ENCODE results near the gene FAM117A. TPM values are rescaled to one million over a fixed set of nuclear protein-coding genes. Genes with fewer than 3 reads are reported as not detected.

FAM117A gene
- total RNA-seq, 1 experiment from 2014 or later = 26.2 TPM

DNA sequence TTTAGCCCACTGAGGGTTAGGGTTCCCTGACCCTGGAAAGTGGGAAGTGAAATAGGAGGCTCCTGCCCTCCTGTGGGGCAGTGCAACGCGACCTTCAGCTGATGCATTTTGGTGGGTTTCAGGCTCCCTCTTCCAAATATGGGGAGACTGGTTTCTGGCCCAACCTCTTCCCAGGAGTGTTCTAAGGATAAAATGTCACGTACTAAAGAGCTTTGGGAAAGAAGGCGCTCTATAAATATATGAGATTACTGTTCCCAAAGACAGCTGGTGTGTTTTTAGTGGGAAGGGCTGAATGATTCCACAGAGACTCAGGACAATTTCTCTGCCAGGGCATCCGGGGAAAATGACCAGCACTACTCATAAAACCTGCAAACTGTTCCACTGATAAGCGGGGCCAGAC is 65.9 kb downstream of the FAM117A start:
- DNase-seq (ENCODE audit: low spot score) (no peak), ATAC-seq (no peak)
- peaks cover 14% of the 10 kb centered on the region for H3K36me3 Mint-ChIP-seq
- no peaks in the 10 kb centered on the region for H3K27me3 Mint-ChIP-seq (ENCODE audit: low read depth)
- CTCF ChIA-PET = interaction anchor here (0.7 to 10.8 kb wide), 6 partner anchors 10 to 300 kb away, joined by 3 to 99 read pairs (median 4); partner anchors contain the start of gene SLC35B1
- H3K27ac Mint-ChIP-seq = no peak overlapping the region
- POLR2A ChIA-PET = no interaction called here
- TF ChIP-seq MXD4 (CRISPR knock-in tag; IDR thresholded peaks at IDR 0.05; ENCODE audit: borderline replicate concordance) = no peak
- no peak for TF ChIP-seq TEAD1 (CRISPR knock-in tag; IDR thresholded peaks at IDR 0.05)
- TF ChIP-seq GRHL2 (CRISPR knock-in tag; IDR thresholded peaks at IDR 0.05; ENCODE audit: insufficient replicate concordance, severe bottlenecking) = no peak
- TF ChIP-seq ZNF263 (CRISPR knock-in tag; IDR thresholded peaks at IDR 0.05; ENCODE audit: low read depth) = no peak
- TF ChIP-seq, protein P1, sequence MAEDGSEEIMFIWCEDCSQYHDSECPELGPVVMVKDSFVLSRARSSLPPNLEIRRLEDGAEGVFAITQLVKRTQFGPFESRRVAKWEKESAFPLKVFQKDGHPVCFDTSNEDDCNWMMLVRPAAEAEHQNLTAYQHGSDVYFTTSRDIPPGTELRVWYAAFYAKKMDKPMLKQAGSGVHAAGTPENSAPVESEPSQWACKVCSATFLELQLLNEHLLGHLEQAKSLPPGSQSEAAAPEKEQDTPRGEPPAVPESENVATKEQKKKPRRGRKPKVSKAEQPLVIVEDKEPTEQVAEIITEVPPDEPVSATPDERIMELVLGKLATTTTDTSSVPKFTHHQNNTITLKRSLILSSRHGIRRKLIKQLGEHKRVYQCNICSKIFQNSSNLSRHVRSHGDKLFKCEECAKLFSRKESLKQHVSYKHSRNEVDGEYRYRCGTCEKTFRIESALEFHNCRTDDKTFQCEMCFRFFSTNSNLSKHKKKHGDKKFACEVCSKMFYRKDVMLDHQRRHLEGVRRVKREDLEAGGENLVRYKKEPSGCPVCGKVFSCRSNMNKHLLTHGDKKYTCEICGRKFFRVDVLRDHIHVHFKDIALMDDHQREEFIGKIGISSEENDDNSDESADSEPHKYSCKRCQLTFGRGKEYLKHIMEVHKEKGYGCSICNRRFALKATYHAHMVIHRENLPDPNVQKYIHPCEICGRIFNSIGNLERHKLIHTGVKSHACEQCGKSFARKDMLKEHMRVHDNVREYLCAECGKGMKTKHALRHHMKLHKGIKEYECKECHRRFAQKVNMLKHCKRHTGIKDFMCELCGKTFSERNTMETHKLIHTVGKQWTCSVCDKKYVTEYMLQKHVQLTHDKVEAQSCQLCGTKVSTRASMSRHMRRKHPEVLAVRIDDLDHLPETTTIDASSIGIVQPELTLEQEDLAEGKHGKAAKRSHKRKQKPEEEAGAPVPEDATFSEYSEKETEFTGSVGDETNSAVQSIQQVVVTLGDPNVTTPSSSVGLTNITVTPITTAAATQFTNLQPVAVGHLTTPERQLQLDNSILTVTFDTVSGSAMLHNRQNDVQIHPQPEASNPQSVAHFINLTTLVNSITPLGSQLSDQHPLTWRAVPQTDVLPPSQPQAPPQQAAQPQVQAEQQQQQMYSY (CRISPR knock-in tag; IDR thresholded peaks at IDR 0.05) = no peak
- TF ChIP-seq, protein P2, sequence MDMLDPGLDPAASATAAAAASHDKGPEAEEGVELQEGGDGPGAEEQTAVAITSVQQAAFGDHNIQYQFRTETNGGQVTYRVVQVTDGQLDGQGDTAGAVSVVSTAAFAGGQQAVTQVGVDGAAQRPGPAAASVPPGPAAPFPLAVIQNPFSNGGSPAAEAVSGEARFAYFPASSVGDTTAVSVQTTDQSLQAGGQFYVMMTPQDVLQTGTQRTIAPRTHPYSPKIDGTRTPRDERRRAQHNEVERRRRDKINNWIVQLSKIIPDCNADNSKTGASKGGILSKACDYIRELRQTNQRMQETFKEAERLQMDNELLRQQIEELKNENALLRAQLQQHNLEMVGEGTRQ (CRISPR knock-in tag; IDR thresholded peaks at IDR 0.05) = no peak
- no peak for TF ChIP-seq CBFB (CRISPR knock-in tag; IDR thresholded peaks at IDR 0.05; ENCODE audit: low read depth)
- no peak for TF ChIP-seq NR3C1 (CRISPR knock-in tag; conservative IDR thresholded peaks at IDR 0.05; ENCODE audit: low read depth)
- TF ChIP-seq, protein P3, sequence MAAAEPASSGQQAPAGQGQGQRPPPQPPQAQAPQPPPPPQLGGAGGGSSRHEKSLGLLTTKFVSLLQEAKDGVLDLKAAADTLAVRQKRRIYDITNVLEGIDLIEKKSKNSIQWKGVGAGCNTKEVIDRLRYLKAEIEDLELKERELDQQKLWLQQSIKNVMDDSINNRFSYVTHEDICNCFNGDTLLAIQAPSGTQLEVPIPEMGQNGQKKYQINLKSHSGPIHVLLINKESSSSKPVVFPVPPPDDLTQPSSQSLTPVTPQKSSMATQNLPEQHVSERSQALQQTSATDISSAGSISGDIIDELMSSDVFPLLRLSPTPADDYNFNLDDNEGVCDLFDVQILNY (CRISPR knock-in tag; IDR thresholded peaks at IDR 0.05) = no peak
- no peak for TF ChIP-seq ZBTB21 (CRISPR knock-in tag; IDR thresholded peaks at IDR 0.05; ENCODE audit: borderline replicate concordance)
- TF ChIP-seq, protein P4, sequence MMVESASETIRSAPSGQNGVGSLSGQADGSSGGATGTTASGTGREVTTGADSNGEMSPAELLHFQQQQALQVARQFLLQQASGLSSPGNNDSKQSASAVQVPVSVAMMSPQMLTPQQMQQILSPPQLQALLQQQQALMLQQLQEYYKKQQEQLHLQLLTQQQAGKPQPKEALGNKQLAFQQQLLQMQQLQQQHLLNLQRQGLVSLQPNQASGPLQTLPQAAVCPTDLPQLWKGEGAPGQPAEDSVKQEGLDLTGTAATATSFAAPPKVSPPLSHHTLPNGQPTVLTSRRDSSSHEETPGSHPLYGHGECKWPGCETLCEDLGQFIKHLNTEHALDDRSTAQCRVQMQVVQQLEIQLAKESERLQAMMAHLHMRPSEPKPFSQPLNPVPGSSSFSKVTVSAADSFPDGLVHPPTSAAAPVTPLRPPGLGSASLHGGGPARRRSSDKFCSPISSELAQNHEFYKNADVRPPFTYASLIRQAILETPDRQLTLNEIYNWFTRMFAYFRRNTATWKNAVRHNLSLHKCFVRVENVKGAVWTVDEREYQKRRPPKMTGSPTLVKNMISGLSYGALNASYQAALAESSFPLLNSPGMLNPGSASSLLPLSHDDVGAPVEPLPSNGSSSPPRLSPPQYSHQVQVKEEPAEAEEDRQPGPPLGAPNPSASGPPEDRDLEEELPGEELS (CRISPR knock-in tag; IDR thresholded peaks at IDR 0.05) = no peak
- TF ChIP-seq FOXK1 (CRISPR knock-in tag; IDR thresholded peaks at IDR 0.05) = no peak
- TF ChIP-seq SP1 (CRISPR knock-in tag; conservative IDR thresholded peaks at IDR 0.05) = no peak
- H3K4me1 Mint-ChIP-seq = peaks cover 8% of the 10 kb centered on the region
- H3K4me3 Mint-ChIP-seq = no peak overlapping the region
- no peaks in the 10 kb centered on the region for H3K9me3 Mint-ChIP-seq

DNA sequence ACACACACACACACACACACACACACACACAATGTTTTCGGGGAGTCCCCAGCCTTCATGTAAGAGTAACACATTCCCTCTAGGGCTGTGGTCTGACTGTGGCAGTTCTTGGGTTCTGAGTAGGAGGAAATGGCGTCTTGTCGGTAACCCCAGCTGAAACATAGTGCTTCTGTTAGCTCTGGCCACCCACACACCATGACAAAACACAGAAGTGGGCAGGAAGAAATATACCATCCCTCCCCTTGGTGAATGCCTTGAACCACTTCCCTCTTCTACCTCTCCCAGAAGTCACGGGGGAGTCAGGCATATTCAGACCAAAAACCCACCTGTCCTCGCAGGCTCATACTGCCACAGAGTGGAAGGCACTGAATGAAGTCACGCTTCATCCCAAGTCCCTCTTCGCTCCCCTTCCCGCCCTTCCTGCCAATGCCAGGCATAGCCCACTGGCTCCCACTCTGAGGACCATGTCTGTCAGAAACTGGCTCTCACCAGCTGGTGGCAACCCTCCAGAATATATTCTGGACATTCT is 67.6 kb downstream of the FAM117A start:
- ATAC-seq (no peak), DNase-seq (ENCODE audit: low spot score) (no peak)
- Mint-ChIP-seq H3K27ac (no peak overlapping the region), H3K9me3 (no peaks in the 10 kb centered on the region), H3K4me1 (peaks cover 16% of the 10 kb centered on the region), H3K36me3 (peaks cover 8% of the 10 kb centered on the region), H3K4me3 (no peak overlapping the region), H3K27me3 (ENCODE audit: low read depth) (no peaks in the 10 kb centered on the region; the same call in 1 of the 2 replicates)
- CTCF ChIA-PET = interaction anchor here (0.8 to 10.8 kb wide), 9 partner anchors 12 to 140 kb away, joined by 3 to 99 read pairs (median 6); partner anchors contain the start of genes NXPH3 and SLC35B1
- POLR2A ChIA-PET = no interaction called here
- TF ChIP-seq NR3C1 (CRISPR knock-in tag; conservative IDR thresholded peaks at IDR 0.05; ENCODE audit: low read depth) = no peak
- TF ChIP-seq, protein P3 (CRISPR knock-in tag; IDR thresholded peaks at IDR 0.05) = no peak
- TF ChIP-seq, protein P4 (CRISPR knock-in tag; IDR thresholded peaks at IDR 0.05) = no peak
- TF ChIP-seq ZNF219 (CRISPR knock-in tag; IDR thresholded peaks at IDR 0.05; ENCODE audit: borderline replicate concordance) = no peak
